H9 (cell line): ENCODE measurements around the gene ASH1L. TPM values are rescaled to one million over a fixed set of nuclear protein-coding genes. Genes with fewer than 3 reads are reported as not detected.

Source experiments
- DNase-seq: peaks from one replicate; pipeline ENCODE4 v3.0.0-alpha.2; 2017
- H2AFZ ChIP-seq: one replicate; pipeline ENCODE4 v1.6.1; 2013; ENCODE audit warnings: mild to moderate bottlenecking, low read length, control low read depth, moderate library complexity
- H2AK5ac ChIP-seq: 2 replicates; pipeline ENCODE4 v1.6.1; 2013; ENCODE audit warnings: low read length, control low read depth, mixed read lengths; ENCODE audit not compliant: insufficient read length
- H2BK120ac ChIP-seq: one replicate; pipeline ENCODE4 v1.6.1; 2013; ENCODE audit warnings: low read depth, mild to moderate bottlenecking, low read length, control low read depth, inconsistent platforms; ENCODE audit not compliant: poor library complexity, severe bottlenecking
- H2BK12ac ChIP-seq: 2 replicates; pipeline ENCODE4 v1.6.1; 2013; ENCODE audit warnings: low read length, control low read depth, mixed read lengths, low read depth; ENCODE audit not compliant: insufficient read length
- H2BK15ac ChIP-seq: 2 replicates; pipeline ENCODE4 v1.6.1; 2013; ENCODE audit warnings: low read depth, low read length, control low read depth
- H2BK20ac ChIP-seq: one replicate; pipeline ENCODE4 v1.6.1; 2013; ENCODE audit warnings: low read depth, mild to moderate bottlenecking, low read length, control low read depth, inconsistent platforms; ENCODE audit not compliant: poor library complexity, severe bottlenecking
- H2BK5ac ChIP-seq: 2 replicates; pipeline ENCODE4 v1.6.1; 2013; ENCODE audit warnings: low read length, control low read depth, mixed read lengths; ENCODE audit not compliant: insufficient read length
- H3K14ac ChIP-seq: 2 replicates; pipeline ENCODE4 v1.6.1; 2013; ENCODE audit warnings: low read length, control low read depth; ENCODE audit not compliant: insufficient read depth
- H3K18ac ChIP-seq: 2 replicates; pipeline ENCODE4 v1.6.1; 2013; ENCODE audit warnings: low read depth, mild to moderate bottlenecking, mixed read lengths, low read length, control low read depth; ENCODE audit not compliant: insufficient read length
- H3K23ac ChIP-seq: 2 replicates; pipeline ENCODE4 v1.6.1; 2013; ENCODE audit warnings: low read length, control low read depth, mixed read lengths, low read depth; ENCODE audit not compliant: insufficient read length
- H3K23me2 ChIP-seq: 2 replicates; pipeline ENCODE4 v1.6.1; 2013; ENCODE audit warnings: low read depth, mild to moderate bottlenecking, mixed read lengths, low read length, control low read depth; ENCODE audit not compliant: insufficient read length, poor library complexity, severe bottlenecking
- H3K27ac ChIP-seq: 2 replicates; pipeline ENCODE4 v1.5.1; 2013; ENCODE audit warnings: low read length, control low read depth, mixed read lengths, low read depth; ENCODE audit not compliant: insufficient read length
- H3K27me3 ChIP-seq: 2 replicates; pipeline ENCODE4 v1.6.1; 2013; ENCODE audit warnings: low read length, control low read depth, inconsistent platforms; ENCODE audit not compliant: insufficient read depth
- H3K4ac ChIP-seq: 2 replicates; pipeline ENCODE4 v1.6.1; 2013; ENCODE audit warnings: low read depth, mild to moderate bottlenecking, control low read depth, inconsistent platforms, low read length, moderate library complexity
- H3K4me1 ChIP-seq: 2 replicates; pipeline ENCODE4 v1.6.1; 2013; ENCODE audit warnings: low read length, control low read depth, inconsistent platforms; ENCODE audit not compliant: insufficient read depth
- H3K4me2 ChIP-seq: 2 replicates; pipeline ENCODE4 v1.6.1; 2013; ENCODE audit warnings: low read length, control low read depth, mixed read lengths; ENCODE audit not compliant: insufficient read length, insufficient read depth
- H3K56ac ChIP-seq: 2 replicates; pipeline ENCODE4 v1.6.1; 2013; ENCODE audit warnings: low read depth, mild to moderate bottlenecking, mixed read lengths, low read length, control low read depth; ENCODE audit not compliant: insufficient read length
- H3K79me1 ChIP-seq: 2 replicates; pipeline ENCODE4 v1.6.1; 2013; ENCODE audit warnings: low read depth, mild to moderate bottlenecking, moderate library complexity, low read length, control low read depth, inconsistent platforms; ENCODE audit not compliant: insufficient read depth, poor library complexity, severe bottlenecking
- H3K79me2 ChIP-seq: 2 replicates; pipeline ENCODE4 v1.6.1; 2013; ENCODE audit warnings: low read length, control low read depth, inconsistent platforms; ENCODE audit not compliant: insufficient read depth
- H3K9ac ChIP-seq: 2 replicates; pipeline ENCODE4 v1.6.1; 2013; ENCODE audit warnings: low read length, control low read depth, mixed read lengths; ENCODE audit not compliant: insufficient read length; ENCODE audit errors: extremely low read depth
- H3K9me3 ChIP-seq: one replicate; pipeline ENCODE4 v1.6.1; 2013; ENCODE audit warnings: low read depth, low read length, inconsistent platforms; ENCODE audit not compliant: control insufficient read depth
- H3T11ph ChIP-seq: one replicate; pipeline ENCODE4 v1.6.1; 2013; ENCODE audit warnings: mild to moderate bottlenecking, low read length, control low read depth, inconsistent platforms
- H4K20me1 ChIP-seq: one replicate; pipeline ENCODE4 v1.6.1; 2013; ENCODE audit not compliant: control insufficient read depth, insufficient read length, insufficient read depth
- H4K5ac ChIP-seq: 2 replicates; pipeline ENCODE4 v1.6.1; 2013; ENCODE audit warnings: low read depth, mild to moderate bottlenecking, mixed read lengths, low read length, control low read depth; ENCODE audit not compliant: insufficient read length
- H4K8ac ChIP-seq: replicated peaks from 2 replicates; pipeline ENCODE4 v1.6.1; 2013; ENCODE audit warnings: low read length, control low read depth, mixed read lengths, low read depth; ENCODE audit not compliant: insufficient read length
- H4K91ac ChIP-seq: 2 replicates; pipeline ENCODE4 v1.6.1; 2013; ENCODE audit warnings: low read depth, mild to moderate bottlenecking, moderate library complexity, mixed read lengths, low read length, control low read depth; ENCODE audit not compliant: insufficient read length
- H3K27ac Mint-ChIP-seq, 3 experiments: 2 replicates in 2 of 3; 3 replicates in 1 of 3; pipeline ENCODE4 v1.8.0; 2020 to 2021; ENCODE audit warnings: mixed read lengths in 3 of 3, mild to moderate bottlenecking in 1 of 3, moderate library complexity in 1 of 3
- H3K27me3 Mint-ChIP-seq: 2 replicates; pipeline ENCODE4 v1.8.0; 2021; ENCODE audit warnings: low read depth, mild to moderate bottlenecking, moderate library complexity, mixed read lengths
- H3K36me3 Mint-ChIP-seq, 3 experiments: 2 replicates in 2 of 3; 3 replicates in 1 of 3; pipeline ENCODE4 v1.8.0; 2020 to 2021; ENCODE audit warnings: low read depth in 3 of 3, mixed read lengths in 3 of 3; ENCODE audit not compliant: insufficient read depth in 1 of 3
- H3K4me1 Mint-ChIP-seq, 2 experiments: 2 replicates each; pipeline ENCODE4 v1.8.0; 2020; ENCODE audit warnings: mixed read lengths in 2 of 2
- H3K4me3 Mint-ChIP-seq, 2 experiments: 2 replicates in 1 of 2; 3 replicates in 1 of 2; pipeline ENCODE4 v1.8.0; 2020 to 2021; ENCODE audit warnings: mild to moderate bottlenecking in 2 of 2, mixed read lengths in 2 of 2, moderate library complexity in 1 of 2
- H3K9me3 Mint-ChIP-seq, 2 experiments: 2 replicates in 1 of 2; 3 replicates in 1 of 2; pipeline ENCODE4 v1.8.0; 2020; ENCODE audit warnings: mild to moderate bottlenecking in 2 of 2, mixed read lengths in 2 of 2, moderate library complexity in 1 of 2
- CTCF ChIP-seq: fragments of 200-600 bp; sonication (generic); conservative IDR thresholded peaks from 3 replicates; pipeline ENCODE4 v1.8.0; 2021; ENCODE audit warnings: antibody characterized with exemption, mild to moderate bottlenecking
- WGBS: extraction: QIAGEN DNeasy Blood & Tissue Kit; methylation state at CpG from one replicate; pipeline ENCODE4 v1.1.7; 2013; ENCODE audit warnings: missing lambda C conversion rate, low lambda C conversion rate, mixed read lengths; ENCODE audit not compliant: insufficient read length; ENCODE audit errors: extremely low coverage; 5-methylcytosine and 5-hydroxymethylcytosine counted together
- total RNA-seq: library from RNA; stranded (reverse); gene quantifications from 2 replicates; pipeline ENCODE4 v1.2.1, GENCODE V29; 2021

The ASH1L gene
- total RNA-seq, 1 experiment from 2014 or later = 32.8 TPM

DNA sequence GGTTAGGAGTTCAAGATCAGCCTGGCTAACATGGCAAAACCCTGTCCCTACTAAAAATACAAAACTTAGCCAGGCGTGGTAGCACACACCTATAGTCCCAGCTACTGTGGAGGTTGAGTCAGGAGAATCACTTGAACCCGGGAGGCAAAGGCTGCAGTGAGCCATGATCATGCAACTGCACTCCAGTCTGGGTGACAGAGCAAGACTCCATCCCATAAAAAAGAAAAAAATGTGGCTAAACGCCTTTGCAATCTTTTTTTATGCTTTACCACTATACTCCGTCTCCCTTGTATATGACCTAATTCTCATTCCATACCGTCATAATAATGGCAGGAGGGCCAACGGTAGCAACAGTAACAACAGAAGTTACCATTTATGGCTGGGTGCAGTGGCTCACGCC, 109.5 kb downstream of the ASH1L start:
- Histone ChIP-seq H3K9ac (no peak overlapping the region), H3K27ac (no peak overlapping the region), H3K9me3 (no peaks in the 10 kb centered on the region), H2BK5ac (no peak overlapping the region), H4K5ac (no peak overlapping the region), H3K14ac (no peak overlapping the region), H2BK15ac (no peak overlapping the region), H3K27me3 (no peaks in the 10 kb centered on the region), H4K91ac (no peak overlapping the region), H3K79me1 (no peaks in the 10 kb centered on the region), H4K8ac (no peak overlapping the region), H3K4me1 (no peaks in the 10 kb centered on the region), H2AK5ac (no peak overlapping the region), H2BK20ac (no peak overlapping the region), H3K4me2 (no peak overlapping the region), H3K23me2 (no peaks in the 10 kb centered on the region), H3T11ph (no peak overlapping the region), H3K56ac (no peak overlapping the region), H2BK120ac (no peak overlapping the region), H3K23ac (no peak overlapping the region), H3K4ac (no peak overlapping the region), H4K20me1 (no peaks in the 10 kb centered on the region), H2BK12ac (no peak overlapping the region), H2AFZ (no peak overlapping the region), H3K18ac (no peak overlapping the region), H3K79me2 (no peaks in the 10 kb centered on the region)
- H3K4me1 Mint-ChIP-seq = no peaks in the 10 kb centered on the region
- H3K27me3 Mint-ChIP-seq = no peaks in the 10 kb centered on the region
- no CpG with 5 or more reads among the region's 7 CpGs for WGBS
- no peak overlapping the region for H3K27ac Mint-ChIP-seq
- no peaks in the 10 kb centered on the region for H3K9me3 Mint-ChIP-seq
- DNase-seq = no peak
- H3K36me3 Mint-ChIP-seq = peaks cover 14 to 19% (median 17%) of the 10 kb centered on the region in 3 experiments; a peak in 5 of 7 replicates
- no peak for TF ChIP-seq CTCF
- H3K4me3 Mint-ChIP-seq = no peak overlapping the region
